HG03439 (cell line): ENCODE measurements around the gene OTP.
"Not testable (repeated sequence)": the region's sequence is repeated elsewhere in the genome, so short reads cannot be mapped to it uniquely, and the experiment has no call there.

ENCODE experiments used
- ATAC-seq: cut with Tn5 transposase; IDR thresholded peaks from one replicate; pipeline ENCODE4 v1.9.1; 2021; ENCODE audit warnings: mild to moderate bottlenecking, moderate library complexity; ENCODE audit not compliant: unreplicated experiment

The OTP gene

DNA sequence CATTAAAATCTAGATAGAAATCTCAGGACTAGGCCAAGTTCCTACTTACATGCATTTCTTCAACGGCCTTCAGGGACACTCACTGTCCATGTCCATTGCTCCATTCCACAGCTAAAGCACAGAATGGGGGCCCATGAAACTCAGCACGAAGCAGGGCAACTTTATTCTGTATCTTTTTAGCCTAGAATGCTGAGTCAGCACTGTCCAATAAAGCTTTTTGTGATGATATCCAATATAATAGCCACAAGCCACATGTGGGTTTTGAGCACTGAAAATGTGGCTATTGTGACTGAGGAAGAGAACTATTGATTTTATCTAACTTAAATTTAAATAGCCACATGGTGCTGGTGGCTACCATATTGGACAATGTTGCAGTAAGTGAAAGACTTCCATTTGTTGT, 21.6 kb downstream of the OTP start:
- no peak for ATAC-seq

GRCh38 chr5:77608927-77609326, 29.6 kb downstream of the OTP start:
- not testable (repeated sequence) for ATAC-seq

DNA sequence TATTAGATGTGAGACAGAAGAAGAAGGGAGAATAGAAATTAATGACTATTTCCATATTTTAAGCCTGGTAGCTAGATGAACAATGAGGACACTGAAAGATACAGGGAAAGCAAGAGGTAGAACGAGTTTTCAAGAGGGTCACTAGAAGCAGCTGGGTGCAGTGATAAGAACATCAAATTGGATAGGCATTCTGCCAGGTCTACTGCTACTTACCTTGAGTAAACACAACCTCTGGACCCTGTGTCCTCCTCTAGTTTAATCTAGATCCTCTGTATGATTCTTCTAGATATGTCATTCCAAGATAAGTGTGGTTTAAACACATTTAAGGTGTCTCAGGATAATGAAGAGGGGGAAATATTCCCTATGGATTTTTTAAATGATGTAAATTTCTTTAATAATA, 31.2 kb downstream of the OTP start:
- ATAC-seq: no peak

- no peak for ATAC-seq
Observed at GRCh38 chr5:77606279-77606678, 32.2 kb downstream of the OTP start.

DNA sequence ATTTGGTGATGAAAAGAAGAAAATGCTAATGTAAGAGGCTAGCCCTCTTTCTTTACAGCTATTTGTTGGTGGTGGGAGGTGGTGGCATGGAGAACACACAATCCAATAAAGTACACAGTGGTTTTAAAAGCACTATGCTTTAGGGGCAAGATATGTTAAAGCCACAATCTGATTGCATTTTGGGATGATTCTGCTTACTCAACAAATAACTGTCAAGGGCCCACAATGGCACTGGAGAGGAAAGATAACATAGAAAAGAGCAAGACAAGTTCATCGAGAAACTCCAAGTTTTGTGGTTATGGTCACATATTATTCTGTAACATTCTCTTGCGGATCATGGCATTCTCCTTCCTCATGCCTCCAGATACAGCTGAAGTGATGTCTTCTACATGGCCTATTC, 38.8 kb downstream of the OTP start:
- no peak for ATAC-seq

DNA sequence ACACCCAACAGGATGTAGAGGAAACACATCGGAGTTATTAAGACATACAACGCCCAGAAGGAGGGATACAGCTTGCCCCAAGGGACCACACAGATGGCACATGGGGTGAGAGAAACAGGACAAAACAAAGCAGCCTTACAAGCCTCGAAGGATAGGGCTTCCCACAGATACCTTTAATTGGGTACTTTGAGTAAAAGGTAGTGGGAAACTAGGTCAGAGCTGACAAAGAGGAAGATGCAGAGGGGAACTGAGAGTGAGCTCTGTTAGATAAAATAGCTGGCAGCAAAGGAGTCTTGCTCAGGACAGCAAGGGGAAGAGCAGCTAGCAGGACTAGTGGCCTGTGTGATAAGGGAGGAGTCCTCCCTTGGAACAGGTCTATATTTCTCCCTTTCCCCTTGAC, 48.2 kb downstream of the OTP start:
- ATAC-seq: no peak

DNA sequence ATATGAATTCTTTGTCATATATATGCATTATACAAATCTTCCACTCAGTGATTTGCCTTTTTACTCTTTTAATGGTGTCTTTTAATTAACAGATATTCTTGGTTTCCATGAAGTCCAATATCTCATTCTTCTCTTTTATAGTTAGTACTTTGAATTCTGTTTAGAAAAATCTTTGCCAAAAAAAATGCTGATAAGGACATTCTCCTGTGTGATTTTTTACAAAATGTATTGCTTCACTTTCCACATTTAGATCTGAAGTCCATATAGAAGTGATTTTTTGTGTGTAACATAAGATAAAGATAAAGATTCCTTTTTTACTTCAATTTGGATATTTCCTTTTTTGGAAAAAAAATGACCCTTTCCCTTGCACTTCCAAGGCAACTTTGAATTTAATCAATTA, 50.3 kb downstream of the OTP start:
- no peak for ATAC-seq

DNA sequence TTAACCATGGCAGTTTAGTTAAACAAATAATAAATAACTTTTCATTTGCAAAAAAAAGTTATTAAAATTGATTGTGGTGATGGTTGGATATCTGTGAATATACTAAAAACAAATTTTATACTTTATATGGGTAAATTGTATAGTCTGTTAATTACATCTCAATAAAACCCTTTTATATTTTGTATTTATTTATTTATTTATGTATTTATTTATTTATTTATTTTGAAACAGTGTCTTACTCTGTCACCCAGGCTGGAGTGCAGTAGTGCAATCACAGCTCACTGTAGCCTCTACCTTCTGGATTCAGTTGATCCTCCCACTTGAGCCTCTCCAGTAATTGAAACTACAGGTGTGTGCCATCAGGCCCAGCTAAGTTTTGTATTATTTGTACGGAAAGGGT, 52.4 kb downstream of the OTP start:
- no peak for ATAC-seq

GRCh38 chr5:77582143-77582542, 56.4 kb downstream of the OTP start:
- ATAC-seq: not testable (repeated sequence)
